ENCODE results near the gene TRIOBP.

TRIOBP gene

DNA sequence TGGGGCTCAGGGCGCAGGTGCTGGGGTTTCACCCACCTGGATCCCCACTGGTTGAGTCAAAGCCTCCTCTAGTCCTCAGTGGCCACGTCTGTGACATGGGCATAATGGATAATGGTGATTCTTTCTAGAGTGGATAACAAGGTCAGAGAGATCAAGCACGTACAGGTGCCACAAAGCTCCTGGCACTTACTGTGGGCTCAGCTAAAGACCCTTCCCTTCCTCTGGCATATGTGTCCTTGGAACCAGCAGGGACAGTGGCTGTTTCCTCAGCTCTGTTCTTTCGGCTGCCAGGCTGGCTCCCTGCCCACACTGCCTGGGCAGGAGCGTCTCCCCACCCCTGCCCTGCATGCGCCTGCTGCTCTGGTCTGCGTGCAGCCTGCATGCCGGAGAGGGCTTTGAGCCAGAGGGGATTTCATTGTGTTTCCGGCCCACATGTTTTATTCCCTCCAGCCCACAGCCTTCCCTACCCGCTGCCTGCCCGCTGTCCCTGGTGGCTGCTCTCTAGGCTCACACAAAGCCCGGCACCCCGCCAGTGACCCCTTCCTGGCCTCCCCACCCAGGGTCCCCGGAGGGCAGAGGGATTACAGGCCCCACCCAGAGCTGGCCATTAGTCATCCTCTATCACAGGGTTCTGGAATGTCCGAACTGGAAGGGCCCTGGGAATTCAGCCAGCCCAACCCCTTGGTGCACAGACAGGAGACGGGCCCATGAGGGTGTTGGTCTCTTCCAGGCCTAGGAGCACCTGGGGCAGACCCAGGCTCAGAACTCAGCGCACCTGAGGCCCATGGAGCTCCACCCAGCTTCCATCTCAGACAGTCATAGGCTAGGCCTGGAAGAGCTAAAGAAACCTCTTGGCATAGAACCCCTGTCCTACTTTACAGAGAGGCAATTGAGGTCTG is 55.6 kb downstream of the TRIOBP start:
- FAIRE-seq, result no peak

DNA sequence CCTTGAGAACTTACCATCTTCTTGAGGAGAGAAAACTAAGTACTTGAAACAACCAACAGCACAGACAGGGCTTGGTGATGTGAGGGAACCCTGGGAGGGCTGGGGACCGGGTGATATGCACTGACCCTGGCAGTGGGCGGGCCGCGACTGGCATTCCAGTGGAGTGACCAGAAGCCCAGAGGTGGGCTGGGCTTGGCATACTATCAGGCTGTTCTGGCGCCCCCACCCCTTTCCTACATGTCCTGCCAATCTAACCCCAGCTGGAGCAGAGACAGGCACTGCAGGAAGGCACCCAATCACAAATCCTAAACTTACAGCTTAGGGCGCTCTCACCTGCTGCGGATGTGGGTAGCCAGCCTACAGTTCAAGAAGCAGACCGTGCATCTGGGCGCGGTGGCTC is 56.9 kb downstream of the TRIOBP start:
- no peak for FAIRE-seq

DNA sequence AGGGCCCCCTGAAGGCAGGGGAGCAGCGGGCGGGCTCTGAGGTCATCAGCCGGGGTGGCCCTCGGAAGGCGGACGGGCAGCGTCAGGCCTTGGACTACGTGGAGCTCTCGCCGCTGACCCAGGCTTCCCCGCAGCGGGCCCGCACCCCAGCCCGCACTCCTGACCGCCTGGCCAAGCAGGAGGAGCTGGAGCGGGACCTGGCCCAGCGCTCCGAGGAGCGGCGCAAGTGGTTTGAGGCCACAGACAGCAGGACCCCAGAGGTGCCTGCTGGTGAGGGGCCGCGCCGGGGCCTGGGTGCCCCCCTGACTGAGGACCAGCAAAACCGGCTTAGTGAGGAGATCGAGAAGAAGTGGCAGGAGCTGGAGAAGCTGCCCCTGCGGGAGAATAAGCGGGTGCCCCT is 60.8 kb downstream of the TRIOBP start:
- FAIRE-seq, result no peak

DNA sequence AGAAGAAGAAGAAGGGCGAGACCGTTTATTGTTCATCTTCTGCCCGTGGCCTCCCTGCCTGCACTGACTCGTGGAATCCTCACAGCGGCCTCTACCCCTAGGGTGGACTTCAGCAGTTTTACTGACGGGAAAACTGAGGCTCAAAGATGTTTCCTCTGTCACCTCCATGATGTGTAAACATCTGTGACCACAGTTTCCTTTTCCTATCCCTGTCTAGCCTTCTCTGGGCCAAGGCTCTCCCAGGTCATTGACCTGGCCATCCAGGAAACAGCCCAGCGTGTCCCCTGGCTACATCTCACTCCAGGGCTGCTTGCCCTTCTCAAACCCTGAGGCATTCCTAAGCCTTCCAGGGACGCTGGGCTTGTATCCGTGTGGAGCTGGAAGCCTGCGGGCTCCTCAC is 61.8 kb downstream of the TRIOBP start:
- FAIRE-seq, result no peak

DNA sequence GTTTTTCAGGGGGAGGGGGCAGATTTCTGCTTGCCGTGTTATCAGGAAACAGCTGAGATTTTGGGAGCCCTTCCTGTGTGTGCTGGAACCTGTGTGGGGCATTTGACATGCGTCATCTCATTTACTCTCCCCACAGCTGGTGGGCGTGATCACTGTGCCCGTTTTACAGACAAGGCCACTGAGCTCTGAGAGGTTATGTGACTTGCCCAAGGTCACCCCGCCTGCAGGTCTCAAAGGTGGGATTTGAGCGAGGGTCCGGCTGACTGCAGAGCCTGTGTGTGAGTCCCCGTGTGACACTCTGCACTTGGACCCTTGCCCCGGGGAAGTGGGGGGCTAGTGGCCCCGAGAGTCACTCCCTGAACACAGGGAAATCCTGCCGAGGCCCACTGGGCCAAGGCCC is 62.4 kb downstream of the TRIOBP start:
- FAIRE-seq, result no peak

DNA sequence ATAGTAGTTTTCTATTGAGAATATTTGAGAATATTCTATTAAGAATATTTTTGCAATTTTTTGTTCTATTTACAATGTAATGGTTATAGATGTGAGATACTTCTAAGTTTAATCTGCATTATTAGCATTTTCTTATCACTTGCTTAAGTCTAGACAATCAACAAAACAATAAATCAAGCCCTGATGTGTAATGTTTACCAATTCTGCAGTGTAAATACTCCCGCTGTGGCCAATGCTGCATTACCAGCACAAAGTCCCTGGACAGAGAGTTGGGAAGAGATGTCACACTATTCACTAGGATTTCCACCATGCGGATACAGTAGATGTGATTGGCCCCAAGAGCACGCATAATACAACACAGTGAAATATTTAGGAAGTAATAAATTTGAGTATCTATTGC is 63.3 kb downstream of the TRIOBP start:
- peak; percentile 18 for FAIRE-seq

DNA sequence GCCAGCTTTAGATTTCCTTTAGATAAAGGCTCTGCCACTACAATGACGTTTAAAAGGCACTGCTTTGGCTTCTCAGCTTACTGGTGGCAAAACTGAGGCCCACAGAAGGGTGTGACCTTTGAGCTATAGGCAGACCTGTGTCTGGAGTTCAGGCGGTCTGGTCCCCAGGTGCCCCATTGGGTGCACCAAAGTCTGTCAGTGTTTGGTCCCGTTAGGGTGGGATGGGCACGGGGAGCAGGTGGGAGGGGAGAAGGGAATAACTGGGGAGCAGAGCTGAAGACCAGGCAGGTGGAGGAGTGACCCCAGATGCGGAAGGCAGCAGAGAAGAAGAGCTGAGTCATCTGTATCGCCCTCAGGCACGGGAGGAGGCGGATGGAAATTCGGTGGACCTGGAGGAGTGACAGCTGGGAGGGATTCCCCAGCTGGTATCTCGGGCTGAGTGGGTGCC is 65.6 kb downstream of the TRIOBP start:
- no peak for FAIRE-seq

DNA sequence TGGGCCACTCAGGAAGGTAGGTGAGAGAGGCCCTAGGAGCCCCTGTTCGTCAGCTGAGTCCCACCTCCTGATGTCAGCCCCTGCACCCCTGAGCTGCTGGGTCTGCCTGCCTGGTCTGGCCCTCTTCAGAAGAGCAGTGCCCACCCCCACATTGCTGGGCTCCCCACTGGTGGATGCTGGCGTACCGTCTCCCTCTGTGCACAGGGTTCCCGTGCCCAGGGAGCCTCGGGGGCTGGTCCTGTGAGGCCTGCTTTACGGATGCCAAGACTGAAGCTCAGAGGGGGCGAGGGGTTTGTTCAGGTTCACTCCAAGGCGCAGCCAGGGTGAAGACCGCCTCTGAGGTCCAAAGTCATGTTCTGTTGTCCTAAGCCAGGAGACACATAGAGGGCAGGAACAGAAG is 66.2 kb downstream of the TRIOBP start:
- no peak for FAIRE-seq

DNA sequence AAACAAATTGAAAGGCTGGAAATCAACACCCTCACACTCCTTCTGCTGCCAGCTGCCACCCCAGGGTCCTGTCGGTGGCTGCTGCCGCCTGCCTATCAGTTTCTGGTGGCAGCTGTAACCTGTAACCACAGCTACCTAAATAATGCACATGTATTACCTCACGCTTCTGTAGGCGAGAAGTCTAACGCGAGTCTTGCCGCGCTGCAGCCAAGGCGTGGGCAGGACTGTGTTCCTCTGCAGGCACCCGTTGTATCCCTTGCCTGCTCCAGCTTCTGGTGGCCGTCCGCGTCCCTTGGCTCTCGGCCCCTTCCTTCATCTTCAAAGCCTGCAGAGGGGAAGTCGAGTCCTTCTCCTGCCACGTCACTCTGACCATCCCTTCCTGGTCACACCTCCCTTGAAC is 66.8 kb downstream of the TRIOBP start:
- FAIRE-seq, result no peak

DNA sequence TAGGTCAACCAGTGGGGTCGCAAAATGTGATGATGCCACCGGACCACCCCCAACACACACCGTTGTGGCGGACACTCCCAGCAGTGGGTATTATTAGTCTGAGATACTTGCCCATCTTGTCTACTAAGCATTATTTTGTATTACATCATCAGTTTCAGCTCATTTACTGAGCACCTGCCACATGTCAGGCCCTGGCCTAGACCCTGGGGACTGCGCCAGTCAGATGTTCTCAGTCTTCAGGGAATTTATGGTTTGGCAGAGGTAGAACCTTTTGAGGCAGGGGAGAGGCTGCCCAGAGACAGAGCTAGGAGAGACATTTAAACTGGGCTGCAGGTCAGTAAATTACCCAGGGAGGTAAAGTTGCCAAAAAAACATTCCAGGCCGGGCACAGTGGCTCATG is 67.8 kb downstream of the TRIOBP start:
- FAIRE-seq, result no peak

DNA sequence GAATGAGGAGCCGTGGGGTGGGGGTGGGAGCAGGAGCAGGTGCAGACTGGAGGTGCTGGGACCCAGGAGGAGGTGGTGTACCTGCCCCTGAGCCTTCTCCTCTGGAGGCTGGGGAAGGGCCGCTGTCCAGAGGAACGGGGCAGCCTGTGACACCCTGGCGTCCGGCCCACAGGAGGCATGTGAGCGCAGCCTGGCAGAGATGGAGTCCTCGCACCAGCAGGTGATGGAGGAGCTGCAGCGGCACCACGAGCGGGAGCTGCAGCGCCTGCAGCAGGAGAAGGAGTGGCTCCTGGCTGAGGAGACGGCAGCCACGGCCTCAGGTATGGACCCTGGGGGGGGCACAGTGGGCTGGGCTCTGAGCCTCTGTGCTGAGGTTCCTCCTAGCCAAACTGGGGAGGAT is 68.7 kb downstream of the TRIOBP start:
- no peak for FAIRE-seq

DNA sequence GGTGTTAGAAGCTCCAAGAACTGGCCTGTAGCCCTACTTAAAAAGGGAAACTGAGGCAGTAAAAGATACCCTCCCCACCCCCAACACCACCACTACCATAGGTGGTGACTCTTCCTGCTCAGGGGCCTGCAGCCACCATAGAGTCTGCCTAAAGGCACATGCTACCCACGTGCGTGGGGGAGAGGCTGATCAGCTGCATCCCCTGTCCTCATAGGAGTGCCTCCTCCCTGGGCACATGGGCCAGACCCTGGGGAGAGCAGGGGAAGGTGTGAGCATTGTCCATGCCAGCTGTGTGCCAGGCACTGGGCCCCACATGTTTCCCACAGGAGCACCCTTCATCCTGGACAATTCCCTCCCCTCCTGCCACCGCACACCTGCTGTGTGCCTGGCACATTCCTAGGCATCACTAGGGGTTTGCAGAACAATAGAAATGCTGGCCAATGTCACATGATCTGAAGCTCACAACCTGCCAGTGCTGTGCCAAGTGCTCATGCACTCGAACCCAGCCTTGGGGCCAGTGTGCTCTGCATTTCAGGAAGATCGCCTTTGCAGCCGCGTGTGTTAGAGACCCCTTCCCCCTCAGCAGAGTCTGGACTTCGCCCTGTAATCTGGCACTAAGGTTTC is 69.2 kb downstream of the TRIOBP start:
- no peak for FAIRE-seq

DNA sequence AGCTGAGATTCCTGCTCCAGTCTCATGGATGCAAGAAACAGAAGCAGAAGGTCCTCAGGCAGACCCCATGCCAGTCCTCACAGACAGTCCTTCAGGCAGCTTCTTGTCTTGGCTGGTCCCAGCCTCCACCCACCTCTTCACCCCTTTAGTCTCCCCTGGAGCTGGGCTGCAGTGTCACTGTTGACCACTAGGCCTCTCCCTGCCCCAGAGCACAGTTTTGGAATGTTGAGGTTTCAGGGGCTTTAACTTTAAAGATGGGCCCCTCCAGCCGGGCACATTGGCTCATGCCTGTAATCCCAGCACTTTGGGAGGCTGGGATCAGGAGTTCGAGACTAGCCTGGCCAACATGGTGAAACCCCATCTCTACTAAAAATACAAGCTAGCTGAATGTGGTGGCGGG is 71.4 kb downstream of the TRIOBP start:
- FAIRE-seq, result no peak

DNA sequence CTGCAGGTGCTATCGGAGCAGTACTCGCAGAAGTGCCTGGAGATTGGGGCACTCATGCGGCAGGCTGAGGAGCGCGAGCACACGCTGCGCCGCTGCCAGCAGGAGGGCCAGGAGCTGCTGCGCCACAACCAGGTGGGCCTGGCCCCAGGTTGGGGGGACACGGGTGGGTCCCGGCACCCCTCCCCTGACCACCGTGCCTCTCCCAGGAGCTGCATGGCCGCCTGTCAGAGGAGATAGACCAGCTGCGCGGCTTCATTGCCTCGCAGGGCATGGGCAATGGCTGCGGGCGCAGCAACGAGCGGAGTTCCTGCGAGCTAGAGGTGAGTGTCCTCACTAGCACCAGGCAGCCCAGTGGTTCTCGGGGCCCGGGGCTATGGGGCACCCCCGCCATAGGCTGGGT is 72.2 kb downstream of the TRIOBP start:
- FAIRE-seq, result no peak

DNA sequence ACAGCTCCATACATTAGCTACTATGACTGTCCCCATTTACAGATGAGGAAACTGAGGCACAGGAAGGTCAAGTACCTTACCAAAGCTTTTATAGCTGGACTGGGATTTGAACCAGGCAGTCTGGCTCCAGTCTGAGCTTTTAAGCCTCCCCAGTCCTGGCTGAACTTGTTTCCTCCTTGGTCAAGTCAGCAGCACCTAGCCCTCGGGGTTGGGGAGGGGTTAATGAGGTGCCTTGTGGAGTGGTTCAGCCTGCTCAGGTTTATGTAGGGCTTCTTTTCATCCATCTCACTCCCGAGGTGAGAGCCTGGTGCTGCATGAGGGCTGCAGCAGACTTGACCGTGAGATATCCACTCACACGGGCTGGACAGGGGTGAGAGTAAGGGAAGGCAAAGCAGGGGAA is 74.2 kb downstream of the TRIOBP start:
- no peak for FAIRE-seq

DNA sequence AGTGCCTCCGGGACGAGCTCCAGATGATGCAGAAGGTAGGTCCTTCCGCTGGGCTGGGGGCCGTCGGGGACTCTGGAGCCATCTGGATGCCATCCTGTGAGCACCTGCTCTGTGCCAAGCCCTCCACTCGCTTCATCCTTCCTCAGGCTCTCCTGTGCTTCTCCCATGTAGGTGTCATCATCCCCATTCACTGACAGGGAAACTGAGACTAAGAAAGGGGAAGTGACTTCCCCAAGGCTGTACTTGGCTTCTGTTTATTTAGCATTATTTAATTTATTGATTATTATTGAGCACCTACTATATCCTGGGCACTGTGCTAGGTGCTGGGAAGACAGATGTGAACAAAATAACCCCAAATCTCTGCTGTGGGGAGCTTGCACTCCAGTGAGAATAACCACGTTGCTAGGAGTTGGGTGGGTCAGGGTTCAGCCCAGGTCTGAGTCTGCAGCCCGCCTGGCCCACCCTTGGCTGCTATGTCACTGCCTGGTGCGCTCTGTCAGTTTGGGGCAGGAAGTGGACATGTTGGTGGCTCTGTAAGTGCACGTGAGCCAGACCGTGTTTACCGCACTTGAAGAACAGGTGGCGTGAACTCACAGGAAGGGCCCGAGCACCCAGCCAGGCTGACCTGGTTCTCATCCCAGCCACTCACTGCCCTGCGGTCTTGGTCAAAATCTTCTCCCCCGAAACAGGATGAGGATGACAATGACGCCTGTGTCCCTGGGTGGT is 75.0 kb downstream of the TRIOBP start:
- FAIRE-seq, result no peak

DNA sequence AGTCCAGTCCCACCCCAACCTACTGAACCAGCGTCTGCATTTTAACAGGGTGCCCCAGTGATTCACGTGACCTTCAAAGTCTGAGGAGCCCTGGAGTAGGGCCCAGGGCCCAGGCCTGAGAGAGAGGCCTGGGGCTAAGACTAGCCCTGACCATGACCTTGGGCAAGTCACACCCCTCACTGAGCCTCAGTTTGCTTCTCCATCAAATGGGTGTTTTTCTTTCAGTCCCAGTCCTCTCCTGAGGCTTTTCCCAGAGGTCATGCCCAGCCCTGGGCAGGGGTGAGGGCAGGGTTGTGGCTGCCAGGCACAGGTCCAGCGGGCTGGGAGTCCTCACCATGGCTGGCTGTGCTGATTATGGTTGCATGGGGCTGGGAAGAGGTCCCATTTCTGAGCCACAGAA is 77.9 kb downstream of the TRIOBP start:
- FAIRE-seq, result no peak

DNA sequence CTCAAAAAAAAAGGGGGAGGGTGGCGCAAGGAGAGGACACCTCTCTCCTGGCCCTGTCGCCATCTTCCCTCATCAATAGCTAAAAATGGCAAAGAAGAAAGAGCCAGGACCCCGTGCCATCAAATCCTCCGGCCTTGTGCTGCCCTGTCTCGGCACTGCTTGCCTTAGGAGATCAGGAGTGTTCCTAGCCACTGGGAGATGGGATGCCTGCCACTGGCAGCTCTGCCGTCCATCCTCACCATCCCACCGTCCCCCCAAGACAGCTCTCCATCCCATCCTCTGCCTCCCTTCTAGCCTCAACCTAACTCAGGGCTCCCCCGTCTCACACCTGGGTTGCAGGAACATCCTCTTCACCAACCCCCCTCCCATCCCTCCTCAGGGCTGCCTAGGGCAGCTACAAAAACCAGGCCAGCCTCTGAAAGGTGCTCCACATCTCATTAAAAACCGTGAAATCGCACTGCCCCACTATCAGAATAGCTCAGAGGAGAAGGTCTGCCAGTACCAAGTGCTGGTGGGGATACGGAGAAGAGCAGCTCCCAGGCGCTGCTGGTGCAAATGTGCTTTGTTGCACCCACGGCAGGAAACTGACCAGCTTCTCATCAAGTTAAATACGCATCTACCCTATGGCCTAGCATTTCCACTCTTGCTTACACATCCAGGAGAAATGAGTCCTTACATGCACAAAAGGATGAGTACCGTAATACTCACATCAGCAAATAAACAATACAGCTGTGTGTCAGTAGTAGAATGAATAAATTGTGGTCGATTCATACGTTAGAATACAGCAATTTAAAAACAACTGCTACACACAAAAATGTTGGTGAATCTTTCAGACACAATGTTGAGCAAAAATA is 79.2 kb downstream of the TRIOBP start:
- no peak for FAIRE-seq

DNA sequence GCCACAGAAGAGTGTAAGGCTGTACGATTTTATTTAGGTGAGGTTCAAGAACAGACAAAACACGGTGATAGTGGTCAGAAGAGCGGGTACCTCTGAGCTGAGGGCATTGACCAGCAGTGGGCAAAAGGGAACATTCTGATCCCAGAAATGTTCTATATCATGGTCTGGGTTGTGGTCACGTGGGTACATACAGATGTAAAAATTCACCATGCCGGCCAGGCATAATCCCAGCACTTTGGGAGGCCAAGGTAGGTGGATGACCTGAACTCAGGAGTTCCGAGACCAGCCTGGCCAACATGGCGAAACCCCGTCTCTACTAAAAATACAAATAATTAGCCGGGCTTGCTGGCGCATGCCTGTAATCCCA is 79.8 kb downstream of the TRIOBP start:
- no peak for FAIRE-seq

DNA sequence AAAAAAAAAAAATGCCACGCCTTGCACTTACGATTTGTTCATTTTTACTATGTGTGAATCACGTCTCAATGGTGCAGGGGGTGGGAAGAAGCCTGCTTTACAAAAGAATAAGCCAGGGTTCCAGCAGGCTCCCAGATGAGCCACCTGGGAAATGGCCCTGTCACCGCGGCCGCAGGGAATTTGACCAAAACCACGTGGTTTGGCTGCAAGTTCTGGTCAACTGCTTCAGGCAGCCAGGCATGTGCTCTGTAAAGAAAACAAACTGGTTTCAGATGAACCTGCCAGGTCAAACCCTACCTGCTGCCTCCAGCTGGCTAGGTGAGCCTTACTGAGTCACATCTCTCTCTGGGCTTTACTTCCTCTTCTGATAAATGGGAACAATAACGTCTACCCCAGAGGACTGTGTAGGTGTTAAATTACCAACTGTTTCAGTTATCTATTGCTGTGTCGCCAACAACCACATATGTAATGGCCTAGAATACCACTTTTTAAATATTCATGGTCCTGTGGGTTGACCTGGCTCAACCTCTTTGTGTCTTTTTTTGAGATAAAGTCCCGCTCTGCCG is 80.4 kb downstream of the TRIOBP start:
- no peak for FAIRE-seq

DNA sequence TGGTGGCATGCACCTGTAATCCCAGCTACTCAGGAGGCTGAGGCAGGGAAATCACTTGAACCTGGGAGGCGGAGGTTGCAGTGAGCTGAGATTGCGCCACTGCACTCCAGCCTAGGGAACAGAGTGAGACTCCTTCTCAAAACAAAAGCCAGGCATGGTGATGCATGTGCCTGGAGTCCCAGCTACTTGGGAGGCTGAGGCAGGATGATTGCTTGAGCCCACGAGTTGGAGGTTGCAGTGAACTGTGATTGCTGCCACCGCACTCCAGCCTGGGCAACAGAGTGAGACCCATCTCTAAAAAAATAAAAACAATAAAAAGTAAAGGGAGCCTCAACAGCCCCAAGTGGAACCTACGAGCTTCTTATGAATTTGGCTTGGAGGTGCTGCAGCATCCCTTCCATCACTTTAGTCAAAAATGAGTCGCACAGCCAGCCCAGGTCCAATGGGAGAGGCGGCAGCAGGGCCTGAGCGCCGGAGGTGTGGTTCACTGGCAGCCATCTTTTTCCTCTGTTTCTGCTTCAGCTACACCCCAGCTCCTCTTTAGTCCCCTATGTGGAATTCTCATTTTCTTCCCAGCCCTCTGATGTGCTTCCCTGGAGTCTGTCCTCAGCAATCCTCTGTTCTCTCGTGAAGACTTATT is 81.6 kb downstream of the TRIOBP start:
- no peak for FAIRE-seq

Data from colon (tissue), 2 donors.